CD4-positive, alpha-beta T cell treated with Interleukin-21 for 1 hour (primary cell): ENCODE data around the gene SINHCAF.
"Not testable (repeated sequence)": the region's sequence is repeated elsewhere in the genome, so short reads cannot be mapped to it uniquely, and the experiment has no call there.

Experiments used
- DNase-seq: peaks from one replicate; pipeline ENCODE4 v3.0.0-alpha.2; 2020

SINHCAF gene

DNA sequence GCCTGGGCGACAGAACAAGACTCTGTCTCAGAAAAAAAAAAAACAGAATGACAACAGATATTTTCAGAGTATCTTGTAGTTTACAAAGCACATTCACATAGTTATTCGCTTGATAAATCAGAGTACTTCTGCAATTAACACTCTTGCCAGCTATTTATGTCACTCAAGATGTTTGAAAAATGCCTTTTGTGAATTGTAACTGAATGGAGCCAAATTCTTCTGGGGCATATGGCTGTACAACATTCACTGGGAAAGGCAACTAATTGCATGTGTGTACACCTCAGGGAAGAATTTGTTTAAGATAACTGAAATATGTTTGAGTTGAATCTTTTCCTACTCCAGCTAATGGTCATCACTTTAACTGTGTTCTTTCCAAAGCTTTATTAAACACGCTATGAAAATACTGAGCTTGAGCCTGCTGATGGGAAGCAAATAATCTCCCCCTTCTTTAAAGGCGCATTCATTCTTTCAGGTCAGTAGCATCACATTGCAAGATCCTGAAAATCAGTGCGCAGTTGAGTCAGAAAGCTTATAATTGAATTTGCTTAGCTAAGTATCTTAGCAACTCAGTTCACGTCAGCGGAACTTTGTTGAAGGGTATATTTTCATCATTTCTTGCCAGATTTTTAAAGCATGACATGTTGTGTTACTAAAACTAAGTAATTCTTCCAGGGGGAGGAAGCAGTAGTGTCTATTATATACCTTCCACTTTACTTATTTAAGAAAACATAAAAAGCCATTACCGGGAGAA lies 66.6 kb downstream of the SINHCAF start:
- DNase-seq, result no peak

DNA sequence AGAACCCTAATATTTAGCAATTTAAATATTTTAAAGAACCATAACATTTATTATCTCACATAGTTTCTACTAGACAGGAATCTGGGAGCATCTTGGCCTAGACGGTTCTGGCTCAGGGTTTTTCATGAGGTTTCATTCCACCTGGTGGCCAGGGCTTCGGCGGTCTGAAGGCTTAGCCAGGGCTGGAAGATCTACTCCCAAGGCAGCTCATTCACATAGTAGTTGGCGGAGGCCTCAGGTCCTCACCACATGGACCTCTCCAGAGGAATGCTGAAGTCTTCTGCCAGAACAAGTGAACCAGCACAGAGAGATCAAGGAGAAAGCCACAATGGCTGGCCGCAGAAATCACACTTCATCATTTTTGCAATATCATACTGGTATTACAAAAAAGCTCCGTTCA lies 68.2 kb downstream of the SINHCAF start:
- DNase-seq, result no peak

DNA sequence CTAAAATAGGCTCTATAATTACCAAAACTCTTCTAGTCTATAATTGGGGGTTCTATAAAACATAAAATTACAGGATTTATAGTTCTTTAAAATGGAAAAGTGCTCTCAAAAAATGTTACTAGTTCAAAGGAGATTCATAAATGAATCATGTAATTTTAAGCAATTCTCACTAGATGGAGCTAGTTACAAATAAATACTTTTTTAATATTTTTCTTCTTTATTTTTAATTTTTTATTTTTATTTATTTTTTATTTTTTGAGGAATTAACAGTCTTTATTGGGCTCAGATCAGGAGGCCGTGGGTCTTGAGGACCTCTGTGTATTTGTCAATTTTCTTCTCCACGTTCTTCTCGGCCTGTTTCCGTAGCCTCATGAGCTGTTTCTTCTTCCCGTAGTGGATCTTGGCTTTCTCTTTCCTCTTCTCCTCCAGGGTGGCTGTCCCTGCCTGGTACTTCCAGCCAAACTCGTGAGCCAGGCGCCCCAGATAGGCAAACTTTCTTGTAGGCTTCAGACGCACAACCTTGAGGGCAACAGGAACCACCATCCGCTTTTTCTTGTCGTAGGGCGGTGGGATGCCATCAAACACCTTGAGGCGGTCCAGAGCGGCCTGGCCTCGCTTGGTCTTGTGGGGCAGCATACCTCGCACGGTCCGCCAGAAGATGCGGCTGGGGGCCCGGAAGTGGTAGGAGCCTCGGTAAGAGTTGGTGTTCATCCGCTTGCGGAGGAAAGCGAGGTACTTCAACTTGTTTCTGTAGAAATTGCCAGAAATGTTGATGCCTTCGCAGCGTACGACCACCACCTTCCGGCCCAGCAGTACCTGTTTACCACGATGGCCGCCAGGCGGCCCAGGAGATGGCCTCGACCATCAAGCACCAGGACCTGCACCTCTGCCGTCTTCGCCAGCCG lies 74.0 kb downstream of the SINHCAF start:
- DNase-seq, result not testable (repeated sequence)

DNA sequence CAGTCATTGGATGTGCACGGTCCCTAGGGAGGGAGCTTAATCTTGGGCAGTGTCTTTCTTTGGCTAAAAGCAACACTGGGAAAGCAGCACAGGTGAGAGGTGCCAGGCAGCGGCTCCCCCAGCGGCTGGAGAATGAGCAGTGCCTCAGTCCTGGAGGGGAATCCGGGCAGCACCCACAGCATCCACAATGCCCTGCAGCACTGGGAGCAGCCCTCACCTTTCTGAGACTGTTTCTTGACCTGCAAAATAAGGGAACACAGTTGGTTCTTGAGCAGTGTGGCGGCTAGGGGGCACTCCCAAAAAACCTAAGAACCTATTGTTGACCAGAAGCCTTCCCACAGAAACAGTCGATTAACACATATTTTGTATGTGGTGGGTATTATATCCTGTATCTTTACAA lies 75.8 kb downstream of the SINHCAF start:
- no peak for DNase-seq

DNA sequence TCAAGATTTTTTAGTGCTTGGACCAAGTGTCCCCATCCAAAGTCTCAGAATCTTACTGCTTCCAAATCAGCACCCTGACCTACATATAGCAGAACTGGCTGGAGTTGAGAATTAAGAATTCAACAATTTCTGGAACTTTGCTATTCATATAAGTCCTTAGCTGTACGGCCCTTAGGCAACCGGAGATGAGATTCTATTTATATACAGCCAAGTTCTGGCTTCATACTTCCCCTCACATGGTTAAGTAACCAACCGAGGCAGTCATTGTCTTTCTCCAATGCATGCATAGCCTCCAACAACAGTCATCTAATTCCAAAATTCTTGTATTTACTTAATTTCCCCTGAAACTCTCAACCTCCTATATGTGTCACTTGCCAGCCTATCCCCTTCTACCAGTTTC lies 76.6 kb downstream of the SINHCAF start:
- no peak for DNase-seq

DNA sequence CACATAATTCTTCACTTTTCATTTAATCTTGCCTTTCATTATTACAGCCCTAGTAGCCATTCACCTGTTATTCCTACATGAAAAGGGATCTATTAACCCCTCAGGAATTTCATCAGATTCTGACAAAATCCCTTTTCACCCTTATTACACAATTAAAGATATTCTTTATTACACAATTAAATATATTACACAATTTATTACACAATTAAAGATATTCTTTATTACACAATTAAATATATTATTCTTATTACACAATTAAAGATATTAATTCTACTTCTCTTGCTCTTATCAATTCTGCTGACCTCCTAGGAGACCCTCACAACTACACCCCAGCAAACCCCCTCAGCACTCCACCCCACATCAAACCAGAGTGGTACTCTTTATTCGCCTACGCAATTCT lies 77.1 kb downstream of the SINHCAF start:
- no peak for DNase-seq

DNA sequence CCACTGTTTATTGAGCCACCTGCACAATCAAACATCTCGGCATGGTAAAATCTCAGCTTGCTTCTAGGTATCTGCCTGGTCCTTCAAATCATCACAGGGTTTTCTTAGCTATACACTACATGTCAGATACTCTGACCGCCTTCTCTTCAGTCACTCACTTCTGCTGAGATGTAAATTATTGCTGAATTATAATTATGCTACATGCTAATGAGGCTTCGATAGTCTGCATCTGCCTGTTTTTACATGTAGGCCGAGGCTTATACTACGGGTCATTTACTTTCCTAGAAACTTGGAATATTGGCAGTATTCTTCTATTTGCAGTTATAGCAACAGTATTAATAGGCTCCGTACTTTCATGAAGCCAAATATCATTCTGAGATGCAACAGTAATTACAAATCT lies 77.6 kb downstream of the SINHCAF start:
- DNase-seq, result no peak

DNA sequence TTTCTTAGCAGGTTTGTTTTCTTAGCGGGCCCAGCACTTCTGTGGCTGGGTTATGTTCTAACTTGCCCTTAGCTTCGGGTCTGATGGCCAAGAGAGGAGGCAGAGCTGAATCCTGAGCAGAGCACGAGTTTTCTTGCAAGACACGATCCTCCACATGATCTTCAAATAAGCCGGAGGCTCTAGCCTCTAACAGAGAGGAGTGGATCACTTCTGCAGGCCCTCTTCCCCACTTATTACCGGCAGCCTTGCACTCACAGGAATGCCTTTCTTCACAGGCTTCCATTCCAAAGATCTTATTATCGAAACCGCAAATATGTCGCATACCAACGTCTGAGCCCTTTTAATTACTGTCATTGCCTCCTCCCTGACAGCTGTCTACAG lies 79.5 kb downstream of the SINHCAF start:
- DNase-seq, result no peak

DNA sequence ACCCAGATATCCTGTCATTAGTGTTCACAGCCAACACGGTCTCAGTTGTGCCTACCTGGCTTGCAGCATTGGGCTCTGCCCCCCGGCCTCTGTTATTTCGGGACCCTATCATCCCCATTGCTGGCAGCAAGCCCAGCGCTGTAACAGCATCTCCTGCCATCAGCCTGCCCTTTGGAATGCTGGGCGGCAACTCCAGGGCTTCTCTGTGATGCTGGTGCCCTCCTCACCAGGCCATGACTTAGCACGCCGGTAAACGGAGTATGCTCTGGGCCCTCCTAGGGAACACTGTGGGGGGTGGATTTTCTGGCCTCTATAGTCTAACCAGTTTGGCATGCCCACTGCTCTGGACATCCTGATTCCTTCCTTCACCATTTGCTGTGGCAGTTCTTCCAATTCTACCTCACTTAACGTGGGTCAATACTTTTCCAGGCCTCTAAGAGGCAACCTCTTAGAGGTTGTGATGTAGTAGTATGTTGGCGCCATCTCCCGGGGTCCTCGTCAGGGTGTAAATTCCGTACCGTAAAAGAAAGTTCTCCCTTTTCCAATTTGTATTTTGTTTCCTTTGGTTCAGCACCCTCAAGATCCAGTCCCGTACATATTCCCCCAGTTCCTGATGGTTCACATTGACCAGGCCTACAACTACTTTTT lies 80.0 kb downstream of the SINHCAF start:
- no peak for DNase-seq

DNA sequence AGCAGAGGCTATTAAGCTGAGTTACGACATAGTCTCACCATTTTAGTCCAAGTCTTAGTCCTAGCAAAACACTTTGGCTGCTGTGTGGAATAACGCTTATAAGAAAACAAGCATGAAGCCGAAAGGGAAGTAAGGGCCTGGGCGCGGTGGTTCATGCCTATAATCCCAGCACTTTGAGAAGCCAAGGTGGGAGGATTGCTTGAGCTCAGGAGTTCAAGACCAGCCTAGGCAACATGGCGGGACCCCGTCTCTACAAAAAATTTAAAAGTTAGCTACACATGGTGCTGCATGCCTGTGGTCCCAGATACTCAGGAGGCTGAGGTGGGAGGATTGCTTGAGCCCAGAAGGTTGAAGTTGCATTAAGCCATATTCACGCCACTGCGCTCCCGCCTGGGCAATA lies 83.5 kb downstream of the SINHCAF start:
- not testable (repeated sequence) for DNase-seq

DNA sequence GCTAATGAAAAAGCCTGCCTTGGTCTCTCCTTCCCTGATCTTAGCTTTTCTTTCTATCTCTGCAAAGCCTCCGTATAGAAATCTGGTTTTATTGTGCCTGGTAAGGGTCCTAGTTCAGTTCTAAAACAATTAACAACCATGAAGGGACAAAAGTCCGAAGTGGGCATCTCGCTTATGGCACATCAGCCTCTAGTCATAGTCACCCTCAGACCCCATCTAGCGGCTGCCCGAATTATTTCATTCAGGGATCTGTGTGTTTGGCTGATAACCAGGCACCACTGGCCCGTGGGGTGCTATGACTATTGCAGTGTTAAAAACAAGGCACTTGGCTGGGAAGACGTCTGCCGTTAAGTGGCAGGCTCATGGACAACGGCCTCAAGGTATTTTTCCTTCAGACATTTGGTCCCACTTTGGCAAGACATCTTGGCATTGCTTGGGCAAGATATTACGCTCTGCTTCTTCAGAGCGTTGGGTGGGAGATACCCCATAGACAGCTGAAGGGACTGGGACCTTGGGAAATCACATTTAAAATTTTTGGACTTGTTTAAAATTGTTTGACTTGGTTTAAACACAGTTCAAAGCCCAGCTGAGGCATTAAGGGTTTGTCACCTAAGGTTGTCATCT lies 87.1 kb downstream of the SINHCAF start:
- peak; percentile 51 for DNase-seq

DNA sequence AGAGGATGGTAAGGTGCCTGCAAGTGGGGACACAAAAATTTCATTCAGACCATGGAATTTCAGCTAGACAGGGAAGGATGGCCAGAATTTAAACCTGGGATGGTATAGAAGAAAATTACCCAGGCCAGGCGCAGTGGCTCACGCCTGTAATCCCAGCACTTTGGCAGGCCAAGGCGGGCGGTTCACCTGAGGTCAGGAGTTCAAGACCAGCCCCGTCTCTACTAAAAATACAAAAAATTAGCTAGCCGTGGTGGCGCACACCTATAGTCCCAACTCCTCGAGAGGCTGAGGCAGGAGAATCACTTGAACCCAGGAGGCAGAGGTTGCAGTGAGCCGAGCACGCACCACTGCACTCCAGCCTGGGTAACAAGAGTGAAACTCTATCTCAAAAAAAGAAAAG lies 87.6 kb downstream of the SINHCAF start:
- not testable (repeated sequence) for DNase-seq

DNA sequence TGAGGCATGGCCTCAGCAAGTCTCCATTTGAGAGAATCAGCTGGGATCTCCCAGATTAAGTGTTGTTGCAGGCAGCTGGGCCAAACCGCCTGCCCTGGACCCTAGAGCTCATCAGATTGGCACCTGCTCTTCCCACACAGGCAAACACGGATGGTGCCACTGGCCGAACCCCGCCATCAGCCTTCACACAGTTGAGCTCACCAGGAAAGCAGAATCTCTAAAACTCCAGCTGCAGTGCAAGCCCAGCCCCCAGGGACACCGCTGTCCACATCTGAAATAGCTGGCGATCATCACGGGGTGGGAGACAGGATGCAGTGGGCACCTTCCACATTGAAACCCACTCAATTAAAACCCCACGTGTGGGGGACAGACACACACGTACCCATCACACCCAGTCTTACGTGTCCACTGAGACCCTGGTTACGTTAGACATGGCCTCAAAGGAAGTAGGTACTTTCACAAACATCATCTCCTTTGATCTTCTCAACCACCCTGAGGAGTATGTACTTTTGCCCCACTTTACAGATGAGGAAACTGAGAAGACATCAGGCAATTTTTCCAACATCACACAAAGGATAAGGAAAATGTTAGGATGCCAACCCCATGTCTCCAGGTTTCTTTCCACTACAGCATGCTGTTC lies 88.8 kb downstream of the SINHCAF start:
- DNase-seq, result no peak

DNA sequence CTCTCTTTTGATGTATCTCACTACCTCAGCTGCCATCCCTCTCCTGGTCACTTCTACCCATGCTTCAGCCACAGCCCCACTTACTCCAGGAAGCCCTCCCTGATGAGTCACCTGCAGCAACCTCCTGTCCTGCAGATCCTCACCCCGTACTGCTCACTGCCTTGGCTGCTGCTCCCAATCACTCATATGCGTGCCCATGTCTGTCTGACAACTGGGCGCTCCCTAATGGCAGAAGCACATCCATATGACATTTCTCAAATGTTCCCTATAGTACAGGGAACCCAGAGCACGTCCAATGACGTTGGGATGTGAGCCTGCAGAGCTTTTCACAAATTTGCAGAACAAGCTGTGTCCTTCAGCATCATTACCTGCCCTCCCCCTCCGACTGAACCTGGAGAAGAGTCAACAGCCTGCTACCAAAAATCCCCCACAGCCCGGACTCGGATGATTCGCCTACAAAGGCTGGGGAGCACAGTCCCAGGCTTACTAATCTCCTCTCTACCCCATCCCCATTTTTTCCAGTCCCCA lies 90.0 kb downstream of the SINHCAF start:
- no peak for DNase-seq

DNA sequence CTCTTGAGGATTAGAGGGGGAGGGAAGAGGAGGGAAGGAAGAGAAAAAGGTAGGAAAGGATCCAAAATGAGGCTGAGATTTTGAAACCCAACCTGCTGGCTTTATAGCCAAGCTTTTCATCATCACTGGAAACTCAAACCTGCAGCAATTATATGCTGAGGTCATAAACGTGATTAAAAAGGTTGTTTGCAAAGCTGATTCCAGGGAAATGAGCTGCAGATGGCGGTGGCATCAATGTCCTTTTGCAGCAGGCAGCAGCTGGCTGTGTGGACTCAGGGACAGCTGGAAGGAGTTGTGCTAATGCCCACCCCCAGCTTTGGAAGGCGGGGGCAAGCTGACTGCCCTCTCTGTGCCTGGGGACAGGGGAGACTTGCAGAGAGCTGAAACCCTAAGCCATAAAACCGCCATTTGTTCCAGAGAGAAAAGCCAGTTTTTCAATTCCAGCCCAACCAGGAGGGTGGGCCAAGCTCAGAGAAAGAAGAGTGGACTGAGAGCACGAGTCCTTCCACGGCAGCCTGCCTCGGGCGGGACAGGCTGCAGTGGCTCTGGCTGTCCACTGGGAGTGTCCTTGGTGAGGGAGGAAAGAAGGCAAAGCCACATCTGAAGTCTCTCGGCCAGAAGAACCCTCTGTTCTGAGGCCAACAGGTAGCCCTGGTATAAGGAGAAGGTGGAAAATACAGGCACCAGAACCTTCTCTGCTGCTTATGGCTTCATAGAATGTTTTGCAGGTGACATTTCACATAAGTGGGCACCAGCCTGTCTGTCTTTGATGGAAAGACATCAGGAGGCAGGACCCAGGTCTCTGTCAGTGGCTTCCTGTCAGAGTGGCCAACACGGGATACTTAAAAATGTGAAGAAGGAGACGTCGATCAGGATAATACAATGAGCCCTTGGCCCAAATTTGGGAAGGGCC lies 90.7 kb downstream of the SINHCAF start:
- no peak for DNase-seq

DNA sequence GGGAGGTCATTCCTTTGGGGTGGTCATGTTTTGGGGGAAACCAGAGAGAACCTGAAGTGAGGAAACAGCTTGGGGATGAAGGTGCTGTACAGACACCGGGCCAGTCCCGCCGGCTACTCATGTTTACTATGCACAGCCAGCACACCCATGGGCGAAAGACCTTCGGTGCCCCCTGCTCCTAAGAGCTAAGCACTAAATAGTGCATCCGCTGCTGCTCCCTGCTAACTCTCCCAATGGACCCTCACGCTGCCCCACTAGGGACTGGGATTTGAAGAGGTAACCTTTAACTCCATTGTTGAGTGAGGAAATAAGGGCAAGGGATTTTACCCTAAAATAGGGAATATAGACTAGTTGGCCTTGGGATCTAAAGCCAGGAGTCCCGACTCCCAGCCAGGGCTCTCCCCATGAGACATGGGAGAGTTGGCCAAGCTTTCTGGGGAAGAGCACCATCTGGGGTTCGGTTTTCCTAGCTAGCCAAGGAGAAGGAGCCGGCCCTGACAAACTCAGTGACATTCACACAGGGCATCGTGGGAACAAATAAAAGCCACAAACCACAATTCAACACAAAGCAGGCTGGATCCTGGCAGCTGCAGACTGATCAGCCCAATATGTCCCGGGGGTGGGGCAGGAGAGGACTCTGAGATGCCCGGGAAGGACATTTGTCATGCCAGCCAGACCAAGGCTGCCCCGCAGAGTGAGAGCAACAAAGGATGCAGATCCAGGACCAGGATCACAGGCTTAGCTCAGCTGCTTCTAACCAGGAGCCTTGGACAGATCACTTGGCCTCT lies 91.7 kb downstream of the SINHCAF start:
- DNase-seq, result no peak

DNA sequence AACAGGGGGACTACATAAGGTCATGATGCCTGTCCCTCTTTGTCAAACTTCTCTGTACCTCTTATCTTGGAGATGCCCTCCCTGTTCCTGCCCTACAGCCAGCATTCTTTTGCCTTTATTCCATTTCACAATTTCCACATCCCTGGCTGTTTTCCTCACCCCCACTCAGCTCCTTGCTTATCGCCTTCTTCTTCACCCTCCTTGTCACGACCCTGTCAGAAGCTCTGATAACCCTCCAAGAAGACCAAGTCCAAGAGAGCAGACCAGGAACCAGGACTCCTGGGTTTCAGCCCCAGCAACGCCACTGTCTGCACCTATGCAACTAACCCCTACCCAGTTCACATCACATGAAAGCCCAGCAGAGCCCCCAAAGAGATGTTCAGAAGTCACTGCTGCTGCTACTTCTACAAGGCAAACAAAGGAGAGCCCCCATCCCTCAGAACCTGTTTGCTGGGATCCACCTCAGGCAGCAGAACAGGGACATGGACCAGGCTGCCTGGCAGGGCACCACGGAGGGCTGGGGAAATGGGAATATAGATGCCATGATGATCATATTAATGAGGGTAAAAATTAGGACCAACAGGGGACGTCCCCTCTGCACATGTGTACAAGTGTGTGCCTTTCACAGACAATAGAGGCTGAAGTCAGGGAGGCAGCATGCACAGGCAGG lies 92.8 kb downstream of the SINHCAF start:
- no peak for DNase-seq

DNA sequence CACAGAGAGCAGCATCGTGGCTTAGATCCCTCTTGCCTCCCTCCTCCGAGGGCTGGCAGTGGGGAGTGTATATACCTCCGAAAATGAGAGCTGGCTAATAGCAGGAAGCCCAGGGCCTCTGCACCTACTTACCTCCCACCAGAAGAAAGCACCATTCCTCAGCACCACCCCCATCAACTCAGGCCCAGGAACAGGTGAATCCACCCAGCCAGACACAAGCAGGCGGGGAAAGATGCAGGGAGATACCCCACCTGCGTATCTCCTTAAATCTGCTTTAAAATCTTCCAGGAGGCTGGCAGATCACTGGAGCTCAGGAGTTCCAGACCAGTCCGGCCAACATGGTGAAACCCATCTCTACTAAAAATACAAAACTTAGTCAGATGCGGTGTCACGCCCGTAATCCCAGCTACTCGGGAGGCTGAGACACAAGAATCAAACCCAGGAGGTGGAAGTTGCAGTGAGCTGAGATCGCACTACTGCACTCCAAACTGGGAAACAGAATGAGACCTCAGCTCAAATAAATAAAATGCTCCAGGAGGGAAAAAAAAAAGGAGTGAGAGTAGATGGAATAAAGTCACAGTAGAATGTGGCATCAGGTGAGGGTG lies 93.5 kb downstream of the SINHCAF start:
- DNase-seq, result no peak

DNA sequence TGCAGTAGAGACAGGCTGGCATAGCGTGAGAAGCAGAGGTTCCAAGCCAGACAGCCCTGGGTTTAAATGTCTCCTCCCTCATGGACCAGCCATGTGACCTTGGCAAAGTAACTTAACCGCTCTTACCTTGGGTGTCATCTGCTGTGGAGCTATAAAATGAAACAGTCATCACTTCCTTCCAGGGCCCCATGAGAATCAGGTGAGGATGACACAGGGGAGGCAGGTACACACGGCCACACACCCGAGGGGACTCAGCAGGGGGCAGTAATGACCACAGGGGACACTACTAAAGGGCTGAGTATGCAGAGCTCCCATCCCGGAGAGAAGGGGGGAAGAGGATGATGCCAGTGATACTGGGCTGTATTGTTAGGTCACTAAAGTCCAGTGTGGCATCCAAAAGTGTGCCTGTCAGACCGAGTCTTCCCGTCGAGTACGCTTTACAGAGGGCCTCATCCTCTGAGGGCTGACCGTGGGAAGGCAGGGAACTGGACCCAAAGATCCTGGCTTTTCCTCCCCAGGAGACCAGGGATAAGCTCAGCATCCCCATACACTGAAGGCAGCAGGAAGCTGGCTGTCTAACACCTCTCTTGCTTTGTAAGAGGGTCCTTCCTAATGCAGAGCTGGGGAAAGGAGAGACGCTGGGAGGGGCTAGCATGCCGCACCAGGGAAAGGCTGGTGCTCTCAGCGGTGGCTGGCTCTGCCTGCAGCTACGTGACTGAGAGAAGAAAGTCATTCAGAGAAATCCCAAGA lies 94.2 kb downstream of the SINHCAF start:
- no peak for DNase-seq
